ENCODE measurements around the gene CDC25C. TPM values are rescaled to one million over a fixed set of nuclear protein-coding genes. Genes with fewer than 3 reads are reported as not detected.

Gene CDC25C
- total RNA-seq, 1 experiment from 2014 or later = 19.3 TPM

DNA sequence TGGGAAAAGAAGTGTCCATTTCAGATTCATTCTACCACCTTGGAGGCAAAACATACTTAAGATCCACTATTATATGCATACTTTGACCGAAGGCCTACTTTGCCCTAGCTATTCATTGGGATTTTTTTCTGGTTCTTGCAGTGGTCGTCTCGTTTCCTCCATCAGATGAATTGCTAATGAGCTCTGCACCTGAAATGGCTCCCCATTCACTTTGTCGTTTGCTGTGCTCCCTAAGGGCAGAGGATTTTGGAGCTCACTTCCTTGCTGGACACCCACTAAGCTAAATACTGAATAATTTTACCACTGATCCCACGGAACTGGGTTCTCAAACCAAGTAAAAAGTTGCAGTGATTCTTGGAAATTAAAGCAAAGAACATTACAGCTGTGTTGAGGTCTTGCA is 22.8 kb upstream of the CDC25C start:
- H3K4me1 ChIP-seq (ENCODE audit: control insufficient read depth in 1 of 2, insufficient read depth in 2 of 2, low read length in 2 of 2) = peaks cover 0 to 13% of the 10 kb centered on the region in 2 experiments; a peak in 2 of 4 replicates
- POLR2A ChIA-PET = interaction anchor here (1.2 to 7.0 kb wide), 2 partner anchors 15 to 96 kb away, joined by 3 to 59 read pairs; partner anchors contain the start of gene FAM53C
- intact Hi-C loops (cut with micrococcal nuclease) = loop anchor here (5.0 kb wide), 1 partner anchor 177 kb away; the partner anchor contains the start of genes BRD8 and KIF20A
- no TSS peak for BruUV-seq (replicated peaks)
- CTCF ChIA-PET = interaction anchor here (0.9 to 4.6 kb wide), 4 partner anchors 12 to 57 kb away, joined by 3 to 40 read pairs (median 4); no protein-coding TSS in a partner anchor
- 0 out of 2 replicates have a peak, but pooled peaks cover 4% of the 10 kb centered on the region for H4K20me1 ChIP-seq (ENCODE audit: insufficient read depth)
- TF ChIP-seq SRF (IDR thresholded peaks at IDR 0.05; ENCODE audit: low read depth) (no peak), ELF1 (IDR thresholded peaks at IDR 0.05; ENCODE audit: borderline replicate concordance, low read depth) (no peak), POLR2AphosphoS5 (IDR thresholded peaks at IDR 0.05; ENCODE audit: low read depth, low read length) (no peak), EGR1 (IDR thresholded peaks at IDR 0.05; ENCODE audit: low read depth) (no peak)
- TF ChIP-seq, protein P1, sequence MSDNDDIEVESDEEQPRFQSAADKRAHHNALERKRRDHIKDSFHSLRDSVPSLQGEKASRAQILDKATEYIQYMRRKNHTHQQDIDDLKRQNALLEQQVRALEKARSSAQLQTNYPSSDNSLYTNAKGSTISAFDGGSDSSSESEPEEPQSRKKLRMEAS (IDR thresholded peaks at IDR 0.05) = no peak
- TF ChIP-seq, protein P2, sequence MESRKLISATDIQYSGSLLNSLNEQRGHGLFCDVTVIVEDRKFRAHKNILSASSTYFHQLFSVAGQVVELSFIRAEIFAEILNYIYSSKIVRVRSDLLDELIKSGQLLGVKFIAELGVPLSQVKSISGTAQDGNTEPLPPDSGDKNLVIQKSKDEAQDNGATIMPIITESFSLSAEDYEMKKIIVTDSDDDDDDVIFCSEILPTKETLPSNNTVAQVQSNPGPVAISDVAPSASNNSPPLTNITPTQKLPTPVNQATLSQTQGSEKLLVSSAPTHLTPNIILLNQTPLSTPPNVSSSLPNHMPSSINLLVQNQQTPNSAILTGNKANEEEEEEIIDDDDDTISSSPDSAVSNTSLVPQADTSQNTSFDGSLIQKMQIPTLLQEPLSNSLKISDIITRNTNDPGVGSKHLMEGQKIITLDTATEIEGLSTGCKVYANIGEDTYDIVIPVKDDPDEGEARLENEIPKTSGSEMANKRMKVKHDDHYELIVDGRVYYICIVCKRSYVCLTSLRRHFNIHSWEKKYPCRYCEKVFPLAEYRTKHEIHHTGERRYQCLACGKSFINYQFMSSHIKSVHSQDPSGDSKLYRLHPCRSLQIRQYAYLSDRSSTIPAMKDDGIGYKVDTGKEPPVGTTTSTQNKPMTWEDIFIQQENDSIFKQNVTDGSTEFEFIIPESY (IDR thresholded peaks at IDR 0.05; ENCODE audit: extremely low read depth, insufficient replicate concordance, low read length) = no peak
- DNase-seq (ENCODE audit: low read depth, low spot score) = no peak
- H3K79me2 ChIP-seq (ENCODE audit: insufficient read depth, low read length) = peaks cover 60% of the 10 kb centered on the region
- peak overlapping the region; percentile 83 to 98 for H3K4me3 ChIP-seq (replicated peaks in 1 of 2; ENCODE audit: low read depth in 1 of 2, low read length in 2 of 2)
- no peaks in the 10 kb centered on the region for H3K27me3 ChIP-seq (ENCODE audit: insufficient read depth, low read length)
- ATAC-seq = no peak
- H2AFZ ChIP-seq (ENCODE audit: low read depth, low read length, poor library complexity, severe bottlenecking) = no peak overlapping the region
- H3K36me3 ChIP-seq (ENCODE audit: control insufficient read depth in 1 of 2, insufficient read depth in 2 of 2, low read length in 2 of 2) = no peaks in the 10 kb centered on the region; a peak in 1 of 4 replicates
- H3K4me2 ChIP-seq (ENCODE audit: low read length) = peak overlapping the region; percentile 81
- no peaks in the 10 kb centered on the region for H3K9me2 ChIP-seq (ENCODE audit: insufficient read depth)
- peak overlapping the region; percentile 95; the same call in 1 of the 2 replicates for H3K9ac ChIP-seq (ENCODE audit: low read length)
- no peak overlapping the region; the same call in 1 of the 2 replicates for H3K27ac ChIP-seq (ENCODE audit: low read depth, low read length)
- H3K9me3 ChIP-seq (ENCODE audit: control insufficient read depth in 1 of 2, insufficient read depth in 1 of 2, low read depth in 1 of 2, low read length in 2 of 2) = peaks cover 0 to 18% of the 10 kb centered on the region in 2 experiments; a peak in 2 of 4 replicates
- RAD21 ChIA-PET (ENCODE audit: low non-redundant PET in 1 of 2, low total read pairs in 2 of 2, uncharacterized antibody in 2 of 2, unreplicated experiment in 2 of 2) = no interaction called here
